ENCODE results near the gene UBE4A. TPM values are rescaled to one million over a fixed set of nuclear protein-coding genes. Genes with fewer than 3 reads are reported as not detected.

The UBE4A gene
- polyA plus RNA-seq, 1 donor (not counting 4 experiments of a cell fraction or from before 2014, with no cell fraction given): 19.5 TPM

GRCh38 chr11:118417801-118418200 lies 58.4 kb downstream of the UBE4A start:
- Histone ChIP-seq H3K4me3 (ENCODE audit: control insufficient read depth in 2 of 3, extremely low read depth in 1 of 3, insufficient read depth in 2 of 3, low read depth in 1 of 3, low read length in 3 of 3) (no peak overlapping the region), H3K9me1 (ENCODE audit: control insufficient read depth, extremely low read depth, insufficient read depth, low read length) (peaks cover 3% of the 10 kb centered on the region), H3K9ac (ENCODE audit: control insufficient read depth, extremely low read depth, insufficient read depth, low read length) (no peak overlapping the region), H3K27me3 (ENCODE audit: control insufficient read depth, extremely low read depth, insufficient read depth, low read length) (no peaks in the 10 kb centered on the region), H3K4me2 (ENCODE audit: control insufficient read depth, extremely low read depth, insufficient read depth, low read depth, low read length) (peak overlapping the region; percentile 1), H3K36me3 (ENCODE audit: control insufficient read depth in 2 of 2, extremely low read depth in 1 of 2, insufficient read depth in 2 of 2, low read length in 2 of 2) (no peaks in the 10 kb centered on the region), H4K20me1 (ENCODE audit: control insufficient read depth, extremely low read depth, insufficient read depth, low read length) (no peaks in the 10 kb centered on the region), H2AFZ (ENCODE audit: control insufficient read depth, low read length) (no peak overlapping the region), H3K27ac (ENCODE audit: control insufficient read depth, insufficient read depth, low read length) (no peak overlapping the region), H3K9me3 (ENCODE audit: control insufficient read depth, low read depth, low read length) (no peaks in the 10 kb centered on the region), H3K4me1 (ENCODE audit: control insufficient read depth, extremely low read depth, insufficient read depth, low read length) (peaks cover 20% of the 10 kb centered on the region), H3K79me2 (ENCODE audit: control insufficient read depth, insufficient read depth, low read length) (no peaks in the 10 kb centered on the region)
- no peak for TF ChIP-seq EZH2 (IDR thresholded peaks at IDR 0.05; ENCODE audit: low read length)
- TF ChIP-seq CTCF (optimal IDR thresholded peaks at IDR 0.05 in 1 of 3, IDR thresholded peaks at IDR 0.05 in 1 of 3, conservative IDR thresholded peaks at IDR 0.05 in 1 of 3; ENCODE audit: extremely low read depth in 1 of 3, insufficient read depth in 2 of 3, low read length in 3 of 3): no peak
- no peak for DNase-seq (ENCODE audit: low read depth, low spot score)
- FAIRE-seq: no peak
- dilution Hi-C loops (cut with MboI; ENCODE audit: extremely low pct_ligation_motif_present, low sequenced_read_pairs): no loop called here

GRCh38 chr11:118418766-118419165 lies 59.4 kb downstream of the UBE4A start:
- no peak overlapping the region for H3K4me2 ChIP-seq (ENCODE audit: control insufficient read depth, extremely low read depth, insufficient read depth, low read depth, low read length)
- no peaks in the 10 kb centered on the region for H3K9me3 ChIP-seq (ENCODE audit: control insufficient read depth, low read depth, low read length)
- H3K79me2 ChIP-seq (ENCODE audit: control insufficient read depth, insufficient read depth, low read length): no peaks in the 10 kb centered on the region
- FAIRE-seq: no peak
- dilution Hi-C loops (cut with MboI; ENCODE audit: extremely low pct_ligation_motif_present, low sequenced_read_pairs): no loop called here
- no peaks in the 10 kb centered on the region for H3K36me3 ChIP-seq (ENCODE audit: control insufficient read depth in 2 of 2, extremely low read depth in 1 of 2, insufficient read depth in 2 of 2, low read length in 2 of 2)
- no peaks in the 10 kb centered on the region for H3K27me3 ChIP-seq (ENCODE audit: control insufficient read depth, extremely low read depth, insufficient read depth, low read length)
- no peak overlapping the region for H3K9ac ChIP-seq (ENCODE audit: control insufficient read depth, extremely low read depth, insufficient read depth, low read length)
- TF ChIP-seq EZH2 (IDR thresholded peaks at IDR 0.05; ENCODE audit: low read length): no peak
- no peak for TF ChIP-seq CTCF (optimal IDR thresholded peaks at IDR 0.05 in 1 of 3, IDR thresholded peaks at IDR 0.05 in 1 of 3, conservative IDR thresholded peaks at IDR 0.05 in 1 of 3; ENCODE audit: extremely low read depth in 1 of 3, insufficient read depth in 2 of 3, low read length in 3 of 3)
- H4K20me1 ChIP-seq (ENCODE audit: control insufficient read depth, extremely low read depth, insufficient read depth, low read length): no peaks in the 10 kb centered on the region
- peaks cover 20% of the 10 kb centered on the region for H3K4me1 ChIP-seq (ENCODE audit: control insufficient read depth, extremely low read depth, insufficient read depth, low read length)
- H2AFZ ChIP-seq (ENCODE audit: control insufficient read depth, low read length): no peak overlapping the region
- H3K9me1 ChIP-seq (ENCODE audit: control insufficient read depth, extremely low read depth, insufficient read depth, low read length): peaks cover 3% of the 10 kb centered on the region
- no peak overlapping the region for H3K27ac ChIP-seq (ENCODE audit: control insufficient read depth, insufficient read depth, low read length)
- no peak overlapping the region for H3K4me3 ChIP-seq (ENCODE audit: control insufficient read depth in 2 of 3, extremely low read depth in 1 of 3, insufficient read depth in 2 of 3, low read depth in 1 of 3, low read length in 3 of 3)
- DNase-seq (ENCODE audit: low read depth, low spot score): no peak

Measured in keratinocyte (primary cell).